Activated T-helper 17 cell treated with anti-CD3 and anti-CD28 coated beads, Interleukin-2, amount 50 U/mL, for 72 hours (primary cell): ENCODE measurements around the gene MRPS23. TPM values are rescaled to one million over a fixed set of nuclear protein-coding genes. Genes with fewer than 3 reads are reported as not detected.
A peak's percentile ranks its signal among the peaks of the same experiment; 100 is the strongest.

Experiments
- ATAC-seq: fragments of 150-1000 bp; cut with Tn5 transposase; replicated peaks from 2 replicates; pipeline ENCODE4 v1.10.0; 2021; ENCODE audit warnings: mild to moderate bottlenecking, moderate library complexity
- H3K27ac Mint-ChIP-seq: one replicate; pipeline ENCODE4 v1.8.0; 2022; ENCODE audit warnings: mixed read lengths
- H3K27me3 Mint-ChIP-seq: one replicate; pipeline ENCODE4 v1.8.0; 2022; ENCODE audit warnings: mixed read lengths
- H3K36me3 Mint-ChIP-seq: one replicate; pipeline ENCODE4 v1.8.0; 2022; ENCODE audit warnings: low read depth, mild to moderate bottlenecking, mixed read lengths
- H3K4me1 Mint-ChIP-seq: one replicate; pipeline ENCODE4 v1.8.0; 2022; ENCODE audit warnings: mixed read lengths
- H3K4me3 Mint-ChIP-seq: one replicate; pipeline ENCODE4 v1.8.0; 2022; ENCODE audit warnings: mild to moderate bottlenecking, mixed read lengths
- H3K9me3 Mint-ChIP-seq: one replicate; pipeline ENCODE4 v1.8.0; 2022; ENCODE audit warnings: mixed read lengths
- total RNA-seq, 2 donors: library from RNA; stranded (reverse); gene quantifications; one replicate each; pipeline ENCODE4 v1.2.3, GENCODE V29; 2022

MRPS23 gene
- total RNA-seq, 2 donors from 2014 or later: 27.5 to 48.5 TPM

- ATAC-seq: no peak
- H3K4me1 Mint-ChIP-seq: no peaks in the 10 kb centered on the region
- H3K9me3 Mint-ChIP-seq: no peaks in the 10 kb centered on the region
- H3K27me3 Mint-ChIP-seq: peaks cover 18% of the 10 kb centered on the region
- H3K27ac Mint-ChIP-seq: no peak overlapping the region
- H3K4me3 Mint-ChIP-seq: no peak overlapping the region
- H3K36me3 Mint-ChIP-seq: no peaks in the 10 kb centered on the region
Observed at GRCh38 chr17:57819285-57819684, 30.6 kb downstream of the MRPS23 start.

- no peak overlapping the region for H3K27ac Mint-ChIP-seq
- H3K9me3 Mint-ChIP-seq: no peaks in the 10 kb centered on the region
- H3K36me3 Mint-ChIP-seq: no peaks in the 10 kb centered on the region
- H3K4me3 Mint-ChIP-seq: no peak overlapping the region
- no peaks in the 10 kb centered on the region for H3K4me1 Mint-ChIP-seq
- H3K27me3 Mint-ChIP-seq: peaks cover 18% of the 10 kb centered on the region
- ATAC-seq: no peak
Observed at GRCh38 chr17:57818066-57818465, 31.8 kb downstream of the MRPS23 start.

- no peak for ATAC-seq
- Mint-ChIP-seq H3K36me3 (no peaks in the 10 kb centered on the region), H3K27me3 (peaks cover 21% of the 10 kb centered on the region), H3K27ac (no peak overlapping the region), H3K4me3 (no peak overlapping the region), H3K4me1 (no peaks in the 10 kb centered on the region), H3K9me3 (no peaks in the 10 kb centered on the region)
Observed at GRCh38 chr17:57817299-57817698, 32.5 kb downstream of the MRPS23 start.

- Mint-ChIP-seq H3K27ac (no peak overlapping the region), H3K4me3 (no peak overlapping the region), H3K27me3 (peaks cover 37% of the 10 kb centered on the region), H3K9me3 (no peaks in the 10 kb centered on the region), H3K4me1 (peaks cover 5% of the 10 kb centered on the region), H3K36me3 (no peaks in the 10 kb centered on the region)
- no peak for ATAC-seq
Observed at GRCh38 chr17:57814421-57814820, 35.4 kb downstream of the MRPS23 start.

- no peak overlapping the region for H3K27ac Mint-ChIP-seq
- H3K4me1 Mint-ChIP-seq: peaks cover 5% of the 10 kb centered on the region
- no peaks in the 10 kb centered on the region for H3K36me3 Mint-ChIP-seq
- H3K27me3 Mint-ChIP-seq: peaks cover 48% of the 10 kb centered on the region
- H3K9me3 Mint-ChIP-seq: no peaks in the 10 kb centered on the region
- H3K4me3 Mint-ChIP-seq: no peak overlapping the region
- no peak for ATAC-seq
Observed at GRCh38 chr17:57811638-57812280, 38.1 kb downstream of the MRPS23 start.

- Mint-ChIP-seq H3K4me3 (no peak overlapping the region), H3K27ac (no peak overlapping the region), H3K36me3 (no peaks in the 10 kb centered on the region), H3K4me1 (peaks cover 5% of the 10 kb centered on the region), H3K27me3 (peaks cover 45% of the 10 kb centered on the region), H3K9me3 (no peaks in the 10 kb centered on the region)
- no peak for ATAC-seq
Observed at GRCh38 chr17:57810721-57811637, 38.9 kb downstream of the MRPS23 start.

GRCh38 chr17:57809879-57810278 is 40.0 kb downstream of the MRPS23 start:
- peaks cover 46% of the 10 kb centered on the region for H3K27me3 Mint-ChIP-seq
- H3K36me3 Mint-ChIP-seq: no peaks in the 10 kb centered on the region
- no peaks in the 10 kb centered on the region for H3K9me3 Mint-ChIP-seq
- H3K27ac Mint-ChIP-seq: no peak overlapping the region
- no peak overlapping the region for H3K4me3 Mint-ChIP-seq
- ATAC-seq: no peak
- peaks cover 5% of the 10 kb centered on the region for H3K4me1 Mint-ChIP-seq

GRCh38 chr17:57808882-57809281 is 41.0 kb downstream of the MRPS23 start:
- peaks cover 44% of the 10 kb centered on the region for H3K27me3 Mint-ChIP-seq
- H3K36me3 Mint-ChIP-seq: no peaks in the 10 kb centered on the region
- H3K4me1 Mint-ChIP-seq: peaks cover 5% of the 10 kb centered on the region
- no peak overlapping the region for H3K27ac Mint-ChIP-seq
- ATAC-seq: no peak
- no peak overlapping the region for H3K4me3 Mint-ChIP-seq
- no peaks in the 10 kb centered on the region for H3K9me3 Mint-ChIP-seq

- Mint-ChIP-seq H3K36me3 (no peaks in the 10 kb centered on the region), H3K9me3 (peaks cover 9% of the 10 kb centered on the region), H3K27me3 (peaks cover 36% of the 10 kb centered on the region), H3K4me1 (peaks cover 5% of the 10 kb centered on the region), H3K4me3 (no peak overlapping the region), H3K27ac (no peak overlapping the region)
- ATAC-seq: no peak
Observed at GRCh38 chr17:57806167-57806830, 43.5 kb downstream of the MRPS23 start.

- no peak for ATAC-seq
- no peaks in the 10 kb centered on the region for H3K4me1 Mint-ChIP-seq
- H3K27ac Mint-ChIP-seq: no peak overlapping the region
- H3K9me3 Mint-ChIP-seq: peaks cover 14% of the 10 kb centered on the region
- peaks cover 17% of the 10 kb centered on the region for H3K27me3 Mint-ChIP-seq
- no peaks in the 10 kb centered on the region for H3K36me3 Mint-ChIP-seq
- no peak overlapping the region for H3K4me3 Mint-ChIP-seq
Observed at GRCh38 chr17:57803021-57803420, 46.8 kb downstream of the MRPS23 start.

GRCh38 chr17:57801044-57801711 is 48.7 kb downstream of the MRPS23 start:
- H3K27ac Mint-ChIP-seq: no peak overlapping the region
- peaks cover 14% of the 10 kb centered on the region for H3K9me3 Mint-ChIP-seq
- peaks cover 8% of the 10 kb centered on the region for H3K27me3 Mint-ChIP-seq
- no peak overlapping the region for H3K4me3 Mint-ChIP-seq
- H3K4me1 Mint-ChIP-seq: no peaks in the 10 kb centered on the region
- H3K36me3 Mint-ChIP-seq: no peaks in the 10 kb centered on the region
- ATAC-seq: no peak

GRCh38 chr17:57794841-57795240 is 55.0 kb downstream of the MRPS23 start:
- Mint-ChIP-seq H3K9me3 (no peaks in the 10 kb centered on the region), H3K4me1 (peaks cover 5% of the 10 kb centered on the region), H3K4me3 (no peak overlapping the region), H3K36me3 (no peaks in the 10 kb centered on the region), H3K27me3 (peaks cover 4% of the 10 kb centered on the region), H3K27ac (no peak overlapping the region)
- ATAC-seq: no peak

GRCh38 chr17:57788725-57789124 is 61.1 kb downstream of the MRPS23 start:
- no peak overlapping the region for H3K27ac Mint-ChIP-seq
- H3K4me1 Mint-ChIP-seq: no peaks in the 10 kb centered on the region
- ATAC-seq: peak; percentile 44
- no peak overlapping the region for H3K4me3 Mint-ChIP-seq
- H3K27me3 Mint-ChIP-seq: peaks cover 37% of the 10 kb centered on the region
- H3K36me3 Mint-ChIP-seq: no peaks in the 10 kb centered on the region
- H3K9me3 Mint-ChIP-seq: no peaks in the 10 kb centered on the region

GRCh38 chr17:57785022-57785421 is 64.8 kb downstream of the MRPS23 start:
- Mint-ChIP-seq H3K27ac (no peak overlapping the region), H3K36me3 (no peaks in the 10 kb centered on the region), H3K4me1 (no peaks in the 10 kb centered on the region), H3K9me3 (no peaks in the 10 kb centered on the region), H3K27me3 (peaks cover 38% of the 10 kb centered on the region), H3K4me3 (no peak overlapping the region)
- no peak for ATAC-seq
